Measurements from ENCODE around the gene UAP1.

The UAP1 gene

DNA sequence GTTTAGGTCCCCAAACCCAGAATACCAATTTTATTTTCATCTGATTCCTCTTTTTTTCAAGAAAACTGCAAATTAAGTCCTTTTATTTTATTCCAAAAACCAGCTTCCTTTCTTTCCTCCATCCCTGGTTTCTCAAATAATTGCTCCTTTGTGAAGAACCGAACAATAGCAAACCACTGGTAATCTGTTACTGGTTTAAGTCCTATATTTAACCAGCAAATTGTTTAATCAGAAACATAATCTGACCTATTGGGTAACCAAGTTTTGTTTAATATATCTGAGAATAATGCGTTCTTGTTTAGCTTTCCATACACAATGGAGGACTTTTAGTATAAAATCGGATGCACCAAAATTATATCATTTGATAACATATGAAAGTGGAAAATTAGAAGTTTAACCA, 57.6 kb downstream of the UAP1 start:
- no peaks in the 10 kb centered on the region for H3K27me3 ChIP-seq (ENCODE audit: insufficient read depth, low read depth, severe bottlenecking)
- TF ChIP-seq, protein P1, sequence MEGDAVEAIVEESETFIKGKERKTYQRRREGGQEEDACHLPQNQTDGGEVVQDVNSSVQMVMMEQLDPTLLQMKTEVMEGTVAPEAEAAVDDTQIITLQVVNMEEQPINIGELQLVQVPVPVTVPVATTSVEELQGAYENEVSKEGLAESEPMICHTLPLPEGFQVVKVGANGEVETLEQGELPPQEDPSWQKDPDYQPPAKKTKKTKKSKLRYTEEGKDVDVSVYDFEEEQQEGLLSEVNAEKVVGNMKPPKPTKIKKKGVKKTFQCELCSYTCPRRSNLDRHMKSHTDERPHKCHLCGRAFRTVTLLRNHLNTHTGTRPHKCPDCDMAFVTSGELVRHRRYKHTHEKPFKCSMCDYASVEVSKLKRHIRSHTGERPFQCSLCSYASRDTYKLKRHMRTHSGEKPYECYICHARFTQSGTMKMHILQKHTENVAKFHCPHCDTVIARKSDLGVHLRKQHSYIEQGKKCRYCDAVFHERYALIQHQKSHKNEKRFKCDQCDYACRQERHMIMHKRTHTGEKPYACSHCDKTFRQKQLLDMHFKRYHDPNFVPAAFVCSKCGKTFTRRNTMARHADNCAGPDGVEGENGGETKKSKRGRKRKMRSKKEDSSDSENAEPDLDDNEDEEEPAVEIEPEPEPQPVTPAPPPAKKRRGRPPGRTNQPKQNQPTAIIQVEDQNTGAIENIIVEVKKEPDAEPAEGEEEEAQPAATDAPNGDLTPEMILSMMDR (IDR thresholded peaks at IDR 0.05; ENCODE audit: low read depth, low read length), result no peak
- no peaks in the 10 kb centered on the region for H3K36me3 ChIP-seq
- H3K9me3 ChIP-seq (ENCODE audit: severe bottlenecking), result peaks cover 7% of the 10 kb centered on the region
- no peak for DNase-seq
- no peak overlapping the region for H3K27ac ChIP-seq
- no peak overlapping the region for H3K4me3 ChIP-seq (ENCODE audit: low read depth, low read length)

DNA sequence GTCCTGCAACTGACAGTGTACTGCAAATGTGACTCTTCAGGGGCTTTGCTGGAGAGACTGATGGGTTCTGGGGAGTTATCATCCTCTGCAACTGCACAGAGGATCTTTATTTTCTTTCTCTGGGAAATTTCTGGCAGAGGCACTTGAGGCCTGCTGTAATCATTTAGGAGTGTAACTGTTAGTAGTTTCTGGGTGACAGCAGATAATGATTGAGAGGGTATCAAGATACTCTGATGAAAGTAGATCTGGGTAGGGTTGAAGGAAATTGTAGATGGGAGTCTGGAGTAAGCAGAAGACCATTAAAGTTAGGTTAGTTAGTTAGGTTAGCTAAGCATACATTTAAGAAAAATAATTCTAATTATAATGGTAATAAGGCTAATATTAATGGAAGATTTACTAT, 59.7 kb downstream of the UAP1 start:
- no peak overlapping the region for H3K4me3 ChIP-seq (ENCODE audit: low read depth, low read length)
- DNase-seq, result no peak
- no peaks in the 10 kb centered on the region for H3K27me3 ChIP-seq (ENCODE audit: insufficient read depth, low read depth, severe bottlenecking)
- TF ChIP-seq, protein P1 (IDR thresholded peaks at IDR 0.05; ENCODE audit: low read depth, low read length), result no peak
- H3K9me3 ChIP-seq (ENCODE audit: severe bottlenecking), result peaks cover 7% of the 10 kb centered on the region
- no peaks in the 10 kb centered on the region for H3K36me3 ChIP-seq
- H3K27ac ChIP-seq, result no peak overlapping the region

DNA sequence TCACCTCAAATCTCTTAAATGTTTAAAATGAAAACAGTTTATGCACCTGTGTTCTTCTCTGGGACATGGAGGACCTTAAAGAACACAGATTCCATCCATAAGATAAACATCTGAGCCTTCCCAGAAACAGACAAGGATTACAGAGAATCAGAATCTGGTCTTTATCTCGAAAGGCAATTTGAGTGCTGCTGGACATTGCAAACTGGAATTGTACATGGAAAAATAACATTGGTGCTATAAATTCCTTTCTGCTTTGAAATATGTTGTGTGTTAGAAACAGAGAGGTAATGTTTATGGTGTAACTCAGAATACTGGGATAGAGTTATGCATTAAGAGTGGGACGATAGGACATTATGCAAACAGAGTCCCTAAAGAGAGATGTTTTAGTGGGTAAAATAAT, 64.2 kb downstream of the UAP1 start:
- no peak overlapping the region for H3K4me3 ChIP-seq (ENCODE audit: low read depth, low read length)
- H3K27ac ChIP-seq, result no peak overlapping the region
- no peaks in the 10 kb centered on the region for H3K27me3 ChIP-seq (ENCODE audit: insufficient read depth, low read depth, severe bottlenecking)
- no peaks in the 10 kb centered on the region for H3K9me3 ChIP-seq (ENCODE audit: severe bottlenecking)
- H3K36me3 ChIP-seq, result no peaks in the 10 kb centered on the region
- no peak for DNase-seq
- TF ChIP-seq, protein P1 (IDR thresholded peaks at IDR 0.05; ENCODE audit: low read depth, low read length), result no peak

DNA sequence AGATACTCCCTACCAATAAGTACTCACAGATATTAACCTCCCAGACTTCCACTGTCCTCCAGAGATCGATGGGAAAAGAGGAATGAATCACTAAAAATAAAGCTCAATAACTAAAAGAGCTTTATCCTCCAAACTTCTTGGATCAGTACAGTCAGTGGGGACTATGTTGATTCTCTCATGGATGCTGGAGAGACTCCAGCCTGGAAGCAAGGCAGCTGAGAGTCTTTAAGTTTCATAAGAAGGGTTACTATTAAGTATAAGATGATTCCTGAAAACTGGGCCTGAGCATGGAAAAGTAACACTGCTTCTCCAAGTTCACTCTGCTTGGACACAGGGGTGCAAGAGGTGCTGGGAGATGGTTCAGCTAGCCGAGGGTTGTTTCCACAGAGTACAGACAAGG, 64.6 kb downstream of the UAP1 start:
- Histone ChIP-seq H3K9me3 (ENCODE audit: severe bottlenecking) (no peaks in the 10 kb centered on the region), H3K27ac (no peak overlapping the region), H3K4me3 (ENCODE audit: low read depth, low read length) (no peak overlapping the region), H3K27me3 (ENCODE audit: insufficient read depth, low read depth, severe bottlenecking) (no peaks in the 10 kb centered on the region), H3K36me3 (no peaks in the 10 kb centered on the region)
- no peak for DNase-seq
- TF ChIP-seq, protein P1 (IDR thresholded peaks at IDR 0.05; ENCODE audit: low read depth, low read length), result no peak

DNA sequence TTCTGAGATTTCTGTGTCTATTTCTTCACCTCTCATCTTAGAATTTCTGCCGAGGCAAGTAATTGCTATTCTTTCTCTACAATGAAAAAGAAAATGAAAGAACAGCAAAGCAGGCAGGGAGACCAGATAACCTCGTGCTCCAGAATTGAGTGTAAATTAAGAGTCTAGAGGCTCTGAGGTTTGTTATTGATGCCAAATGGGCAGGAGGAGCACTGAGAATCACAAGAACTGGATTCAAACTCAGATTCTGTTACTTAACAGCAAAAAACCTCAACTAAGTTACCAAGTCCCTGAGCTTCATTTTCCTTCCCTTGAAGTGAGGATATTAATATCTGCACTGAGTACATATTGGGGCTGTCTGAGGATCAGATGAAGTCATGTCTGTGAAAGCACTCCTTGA, 65.2 kb downstream of the UAP1 start:
- Histone ChIP-seq H3K9me3 (ENCODE audit: severe bottlenecking) (no peaks in the 10 kb centered on the region), H3K36me3 (no peaks in the 10 kb centered on the region), H3K4me3 (ENCODE audit: low read depth, low read length) (no peak overlapping the region), H3K27ac (no peak overlapping the region), H3K27me3 (ENCODE audit: insufficient read depth, low read depth, severe bottlenecking) (no peaks in the 10 kb centered on the region)
- no peak for DNase-seq
- TF ChIP-seq, protein P1 (IDR thresholded peaks at IDR 0.05; ENCODE audit: low read depth, low read length), result no peak

DNA sequence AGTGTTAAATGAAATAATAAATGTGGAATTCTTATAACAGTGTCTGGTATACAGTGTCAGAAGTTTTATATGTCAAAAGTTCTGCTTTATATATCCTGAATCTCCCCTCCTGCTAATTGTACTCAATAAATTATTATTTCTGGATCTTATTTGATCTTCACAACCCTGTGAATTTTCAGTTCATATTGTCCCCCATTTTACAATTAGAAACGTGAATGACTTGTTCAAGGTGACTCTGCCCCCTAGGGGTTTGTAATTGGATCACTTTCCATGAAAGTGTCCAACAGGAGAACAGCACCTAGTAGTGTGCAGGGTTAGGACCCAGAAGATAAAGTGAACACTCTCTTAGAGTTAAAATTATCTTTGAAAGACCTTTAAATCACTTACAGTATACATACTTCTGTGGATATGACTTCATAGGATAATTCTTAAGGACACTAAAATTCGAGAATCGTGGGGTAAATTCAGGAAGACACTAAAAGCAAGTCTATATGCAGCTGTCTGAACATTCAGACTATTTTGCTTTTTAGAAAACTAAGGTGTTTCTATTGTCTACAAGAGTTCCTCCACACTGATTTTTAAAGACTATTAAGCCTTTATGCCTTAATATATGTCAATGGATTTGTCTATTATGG, 66.3 kb downstream of the UAP1 start:
- TF ChIP-seq, protein P1 (IDR thresholded peaks at IDR 0.05; ENCODE audit: low read depth, low read length), result peak; percentile 64
- Histone ChIP-seq H3K36me3 (no peaks in the 10 kb centered on the region), H3K4me3 (ENCODE audit: low read depth, low read length) (no peak overlapping the region), H3K27ac (no peak overlapping the region), H3K9me3 (ENCODE audit: severe bottlenecking) (no peaks in the 10 kb centered on the region), H3K27me3 (ENCODE audit: insufficient read depth, low read depth, severe bottlenecking) (no peaks in the 10 kb centered on the region)
- peak; percentile 46 for DNase-seq

Measured in WERI-Rb-1 (cell line).